Measurements from ENCODE around the gene SHLD2.

SHLD2 gene

GRCh38 chr10:87089746-87090145, 5.3 kb upstream of the SHLD2 start:
- no peak overlapping the region for H3K4me3 ChIP-seq (ENCODE audit: low read depth, low read length)
- H3K36me3 ChIP-seq (ENCODE audit: control insufficient read depth, insufficient read depth, low read length) = no peaks in the 10 kb centered on the region
- H3K27ac ChIP-seq = no peak overlapping the region
- H3K27me3 ChIP-seq (ENCODE audit: control insufficient read depth, insufficient read depth, low read length) = no peaks in the 10 kb centered on the region
- TF ChIP-seq CTCF (IDR thresholded peaks at IDR 0.05) = no peak
- H3K79me2 ChIP-seq = peaks cover 20% of the 10 kb centered on the region
- no peak overlapping the region for H2AFZ ChIP-seq
- H3K9me3 ChIP-seq (ENCODE audit: control insufficient read depth, low read length) = no peaks in the 10 kb centered on the region
- H3K9ac ChIP-seq = no peak overlapping the region
- no peak overlapping the region for H3K4me2 ChIP-seq (ENCODE audit: low read length)
- no peaks in the 10 kb centered on the region for H3K4me1 ChIP-seq

GRCh38 chr10:87090779-87091178, 4.2 kb upstream of the SHLD2 start:
- H3K9me3 ChIP-seq (ENCODE audit: control insufficient read depth, low read length) = no peaks in the 10 kb centered on the region
- H3K4me1 ChIP-seq = no peaks in the 10 kb centered on the region
- no peak overlapping the region for H3K4me3 ChIP-seq (ENCODE audit: low read depth, low read length)
- peaks cover 22% of the 10 kb centered on the region for H3K79me2 ChIP-seq
- no peak overlapping the region for H2AFZ ChIP-seq
- no peak overlapping the region for H3K27ac ChIP-seq
- H3K36me3 ChIP-seq (ENCODE audit: control insufficient read depth, insufficient read depth, low read length) = no peaks in the 10 kb centered on the region
- H3K9ac ChIP-seq = no peak overlapping the region
- no peak overlapping the region for H3K4me2 ChIP-seq (ENCODE audit: low read length)
- no peaks in the 10 kb centered on the region for H3K27me3 ChIP-seq (ENCODE audit: control insufficient read depth, insufficient read depth, low read length)
- TF ChIP-seq CTCF (IDR thresholded peaks at IDR 0.05) = no peak

GRCh38 chr10:87092376-87092860, 2.6 kb upstream of the SHLD2 start:
- H3K9me3 ChIP-seq (ENCODE audit: control insufficient read depth, low read length) = no peaks in the 10 kb centered on the region
- no peaks in the 10 kb centered on the region for H3K36me3 ChIP-seq (ENCODE audit: control insufficient read depth, insufficient read depth, low read length)
- no peak overlapping the region for H3K9ac ChIP-seq
- peak overlapping the region; percentile 11 for H3K4me3 ChIP-seq (ENCODE audit: low read depth, low read length)
- H2AFZ ChIP-seq = no peak overlapping the region
- H3K4me1 ChIP-seq = no peaks in the 10 kb centered on the region
- peaks cover 17% of the 10 kb centered on the region for H3K79me2 ChIP-seq
- peak overlapping the region; percentile 79 for H3K4me2 ChIP-seq (ENCODE audit: low read length)
- no peak overlapping the region for H3K27ac ChIP-seq
- no peaks in the 10 kb centered on the region for H3K27me3 ChIP-seq (ENCODE audit: control insufficient read depth, insufficient read depth, low read length)
- no peak for TF ChIP-seq CTCF (IDR thresholded peaks at IDR 0.05)

GRCh38 chr10:87092861-87093631, 2.0 kb upstream of the SHLD2 start:
- Histone ChIP-seq H3K4me3 (ENCODE audit: low read depth, low read length) (peak overlapping the region; percentile 60), H3K9me3 (ENCODE audit: control insufficient read depth, low read length) (no peaks in the 10 kb centered on the region), H3K36me3 (ENCODE audit: control insufficient read depth, insufficient read depth, low read length) (no peaks in the 10 kb centered on the region), H2AFZ (no peak overlapping the region), H3K79me2 (peaks cover 14% of the 10 kb centered on the region), H3K4me2 (ENCODE audit: low read length) (peak overlapping the region; percentile 79), H3K27me3 (ENCODE audit: control insufficient read depth, insufficient read depth, low read length) (no peaks in the 10 kb centered on the region), H3K4me1 (no peaks in the 10 kb centered on the region), H3K27ac (no peak overlapping the region), H3K9ac (no peak overlapping the region)
- TF ChIP-seq CTCF (IDR thresholded peaks at IDR 0.05) = no peak
